ENCODE data around the gene BLVRA. TPM values are rescaled to one million over a fixed set of nuclear protein-coding genes. Genes with fewer than 3 reads are reported as not detected.

Gene BLVRA
- total and polyA plus RNA-seq, 10 of the 15 experiments (the other 5 are each of a cell fraction or from before 2014, with no cell fraction given), result 63.3 to 198 (median 102) TPM

GRCh38 chr7:43850348-43851116 is 92.1 kb downstream of the BLVRA start (continued):
- no peak for TF ChIP-seq KAT2A (conservative IDR thresholded peaks at IDR 0.05; ENCODE audit: control insufficient read depth, low read depth, low read length)
- TF ChIP-seq FOXK2 (IDR thresholded peaks at IDR 0.05), result no peak
- no peak for TF ChIP-seq TCF12 (IDR thresholded peaks at IDR 0.05; ENCODE audit: low read depth, low read length)
- TF ChIP-seq NFXL1 (IDR thresholded peaks at IDR 0.05; ENCODE audit: borderline replicate concordance), result no peak
- TF ChIP-seq, protein P1, sequence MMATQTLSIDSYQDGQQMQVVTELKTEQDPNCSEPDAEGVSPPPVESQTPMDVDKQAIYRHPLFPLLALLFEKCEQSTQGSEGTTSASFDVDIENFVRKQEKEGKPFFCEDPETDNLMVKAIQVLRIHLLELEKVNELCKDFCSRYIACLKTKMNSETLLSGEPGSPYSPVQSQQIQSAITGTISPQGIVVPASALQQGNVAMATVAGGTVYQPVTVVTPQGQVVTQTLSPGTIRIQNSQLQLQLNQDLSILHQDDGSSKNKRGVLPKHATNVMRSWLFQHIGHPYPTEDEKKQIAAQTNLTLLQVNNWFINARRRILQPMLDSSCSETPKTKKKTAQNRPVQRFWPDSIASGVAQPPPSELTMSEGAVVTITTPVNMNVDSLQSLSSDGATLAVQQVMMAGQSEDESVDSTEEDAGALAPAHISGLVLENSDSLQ (IDR thresholded peaks at IDR 0.05), result no peak
- TF ChIP-seq HCFC1 (IDR thresholded peaks at IDR 0.05; ENCODE audit: low read length), result no peak
- TF ChIP-seq NFYB (IDR thresholded peaks at IDR 0.05; ENCODE audit: insufficient read depth, low read depth, low read length), result 0 out of 2 replicates have a peak, but pooled peaks have one; percentile 52
- TF ChIP-seq CBFB (IDR thresholded peaks at IDR 0.05; ENCODE audit: low read depth), result 0 out of 2 replicates have a peak, but pooled peaks have one; percentile 25
- TF ChIP-seq ZZZ3 (IDR thresholded peaks at IDR 0.05; ENCODE audit: control insufficient read depth, insufficient read length, low read depth), result no peak
- TF ChIP-seq SP1 (IDR thresholded peaks at IDR 0.05; ENCODE audit: low read depth, low read length), result no peak
- TF ChIP-seq MTA3 (IDR thresholded peaks at IDR 0.05; ENCODE audit: borderline replicate concordance, low read length), result no peak
- TF ChIP-seq, protein P2, sequence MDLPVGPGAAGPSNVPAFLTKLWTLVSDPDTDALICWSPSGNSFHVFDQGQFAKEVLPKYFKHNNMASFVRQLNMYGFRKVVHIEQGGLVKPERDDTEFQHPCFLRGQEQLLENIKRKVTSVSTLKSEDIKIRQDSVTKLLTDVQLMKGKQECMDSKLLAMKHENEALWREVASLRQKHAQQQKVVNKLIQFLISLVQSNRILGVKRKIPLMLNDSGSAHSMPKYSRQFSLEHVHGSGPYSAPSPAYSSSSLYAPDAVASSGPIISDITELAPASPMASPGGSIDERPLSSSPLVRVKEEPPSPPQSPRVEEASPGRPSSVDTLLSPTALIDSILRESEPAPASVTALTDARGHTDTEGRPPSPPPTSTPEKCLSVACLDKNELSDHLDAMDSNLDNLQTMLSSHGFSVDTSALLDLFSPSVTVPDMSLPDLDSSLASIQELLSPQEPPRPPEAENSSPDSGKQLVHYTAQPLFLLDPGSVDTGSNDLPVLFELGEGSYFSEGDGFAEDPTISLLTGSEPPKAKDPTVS (IDR thresholded peaks at IDR 0.05; ENCODE audit: low read depth, low read length), result no peak
- no peak for TF ChIP-seq ZNF274 (IDR thresholded peaks at IDR 0.05; ENCODE audit: insufficient read depth, insufficient read length)
- TF ChIP-seq DPF2 (IDR thresholded peaks at IDR 0.05), result no peak
- no peak for TF ChIP-seq PBX3 (IDR thresholded peaks at IDR 0.05; ENCODE audit: insufficient replicate concordance, low read depth, low read length)
- TF ChIP-seq ZNF24 (IDR thresholded peaks at IDR 0.05), result no peak
- TF ChIP-seq FOS (IDR thresholded peaks at IDR 0.05; ENCODE audit: borderline replicate concordance, extremely low read depth, insufficient read length), result no peak
- TF ChIP-seq TAF1 (IDR thresholded peaks at IDR 0.05; ENCODE audit: borderline replicate concordance, low read depth, low read length), result no peak

All from GM12878 (cell line).